Activated CD8-positive, alpha-beta memory T cell treated with anti-CD3 and anti-CD28 coated beads for 36 hours (primary cell): ENCODE measurements around the gene CCDC194. TPM values are rescaled to one million over a fixed set of nuclear protein-coding genes. Genes with fewer than 3 reads are reported as not detected.

Experiments used
- CTCF ChIA-PET: fragments of 350-600 bp; sonication (Branson Sonifier 250); formaldehyde crosslinking; loops from one replicate; lab custom pipeline; 2021; ENCODE audit warnings: antibody characterized with exemption; lab: Charles Lee
- POLR2A ChIA-PET: fragments of 350-600 bp; sonication (Branson Sonifier 250); formaldehyde crosslinking; loops from one replicate; lab custom pipeline; 2021; ENCODE audit warnings: antibody characterized with exemption; lab: Charles Lee
- total RNA-seq, 2 experiments: library from RNA; stranded (reverse); gene quantifications; one replicate each; pipeline ENCODE4 v1.2.3, GENCODE V29; 2021

CCDC194 gene
- total RNA-seq, 2 experiments from 2014 or later, result 1.3 to 1.4 TPM

- ChIA-PET CTCF (interaction anchor here (1.0 kb wide), 1 partner anchor 12 kb away, joined by 5 read pairs; no protein-coding TSS in a partner anchor), POLR2A (no interaction called here)
Observed at GRCh38 chr19:17411801-17412200, 17.8 kb upstream of the CCDC194 start.

GRCh38 chr19:17409990-17410389, 16.0 kb upstream of the CCDC194 start:
- CTCF ChIA-PET, result no interaction called here

GRCh38 chr19:17406887-17407196, 12.8 kb upstream of the CCDC194 start:
- POLR2A ChIA-PET, result interaction anchor here (1.4 kb wide), 1 partner anchor 13 kb away, joined by 5 read pairs; the partner anchor contains the start of gene MVB12A
- CTCF ChIA-PET, result interaction anchor here (1.5 to 2.1 kb wide), 2 partner anchors 20 to 23 kb away, joined by 5 to 8 read pairs; no protein-coding TSS in a partner anchor

More at GRCh38 chr19:17409990-17410389, 16.0 kb upstream of the CCDC194 start:
- POLR2A ChIA-PET, result no interaction called here

GRCh38 chr19:17406046-17406886, 12.3 kb upstream of the CCDC194 start:
- POLR2A ChIA-PET, result interaction anchor here (0.5 to 1.4 kb wide), 6 partner anchors 11 to 441 kb away, joined by 3 to 5 read pairs (median 4); partner anchors contain the start of gene MVB12A
- CTCF ChIA-PET, result interaction anchor here (1.0 to 2.1 kb wide), 5 partner anchors 14 to 90 kb away, joined by 3 to 8 read pairs (median 5); no protein-coding TSS in a partner anchor

GRCh38 chr19:17405250-17406045, 11.5 kb upstream of the CCDC194 start, which contains the start of gene BST2:
BST2 (minus strand) TSS chr19:17405630; CDS start chr19:17405575, 55 bp downstream.
- POLR2A ChIA-PET, result interaction anchor here (0.5 to 1.4 kb wide), 7 partner anchors 10 to 619 kb away, joined by 3 to 12 read pairs (median 3); partner anchors contain the start of gene MVB12A
- CTCF ChIA-PET, result interaction anchor here (0.6 to 2.1 kb wide), 6 partner anchors 14 to 465 kb away, joined by 3 to 8 read pairs (median 4); no protein-coding TSS in a partner anchor

GRCh38 chr19:17404621-17405249, 10.7 kb upstream of the CCDC194 start:
- ChIA-PET POLR2A (interaction anchor here (0.6 to 0.9 kb wide), 2 partner anchors 138 to 618 kb away, joined by 3 read pairs; no protein-coding TSS in a partner anchor), CTCF (interaction anchor here (1.0 to 2.1 kb wide), 5 partner anchors 13 to 91 kb away, joined by 3 to 8 read pairs (median 5); no protein-coding TSS in a partner anchor)

GRCh38 chr19:17404015-17404414, 10.0 kb upstream of the CCDC194 start:
- CTCF ChIA-PET, result interaction anchor here (1.1 kb wide), 1 partner anchor 18 kb away, joined by 5 read pairs; no protein-coding TSS in a partner anchor
- POLR2A ChIA-PET, result interaction anchor here (0.6 kb wide), 1 partner anchor 61 kb away, joined by 6 read pairs; no protein-coding TSS in a partner anchor

GRCh38 chr19:17402982-17403855, 9.2 kb upstream of the CCDC194 start:
- POLR2A ChIA-PET, result no interaction called here
- CTCF ChIA-PET, result interaction anchor here (1.1 kb wide), 1 partner anchor 17 kb away, joined by 5 read pairs; no protein-coding TSS in a partner anchor

- ChIA-PET POLR2A (no interaction called here), CTCF (interaction anchor here (0.7 kb wide), 2 partner anchors 131 to 204 kb away, joined by 3 to 5 read pairs; no protein-coding TSS in a partner anchor)
Observed at GRCh38 chr19:17401628-17402027, 7.6 kb upstream of the CCDC194 start.

- ChIA-PET CTCF (interaction anchor here (0.8 to 1.0 kb wide), 2 partner anchors 10 to 12 kb away, joined by 4 to 5 read pairs; no protein-coding TSS in a partner anchor), POLR2A (no interaction called here)
Observed at GRCh38 chr19:17398902-17399527, 5.0 kb upstream of the CCDC194 start.

GRCh38 chr19:17394891-17395415, 957 bp upstream of the CCDC194 start:
- POLR2A ChIA-PET, result interaction anchor here (1.1 kb wide), 1 partner anchor 11 kb away, joined by 3 read pairs; the partner anchor contains the start of gene BST2
- CTCF ChIA-PET, result no interaction called here

GRCh38 chr19:17393002-17393401, 994 bp downstream of the CCDC194 start:
- POLR2A ChIA-PET, result interaction anchor here (0.7 kb wide), 1 partner anchor 370 kb away, joined by 12 read pairs; no protein-coding TSS in a partner anchor
- CTCF ChIA-PET, result no interaction called here

- POLR2A ChIA-PET, result no interaction called here
- CTCF ChIA-PET, result interaction anchor here (0.7 to 1.4 kb wide), 5 partner anchors 14 to 190 kb away, joined by 3 to 7 read pairs (median 5); partner anchors contain the start of gene BST2
Observed at GRCh38 chr19:17391371-17392151, 2.4 kb downstream of the CCDC194 start.

- CTCF ChIA-PET, result interaction anchor here (0.6 to 2.3 kb wide), 7 partner anchors 22 to 129 kb away, joined by 3 to 7 read pairs (median 5); partner anchors contain the start of genes ANKLE1 and MVB12A
- POLR2A ChIA-PET, result no interaction called here
Observed at GRCh38 chr19:17390665-17391370, 3.2 kb downstream of the CCDC194 start.
